DND-41 (cell line): ENCODE measurements around the gene TMEM135.

Experiments
- ATAC-seq: fragments of 200-7000 bp; cut with Tn5 transposase; 3 replicates; pipeline ENCODE4 v1.9.1; 2021; ENCODE audit warnings: low read depth; ENCODE audit not compliant: insufficient read depth
- DNase-seq: peaks from one replicate; pipeline ENCODE4 v3.0.0-alpha.2; 2020
- H2AFZ ChIP-seq: 2 replicates; pipeline ENCODE4 v1.6.0; 2012; ENCODE audit warnings: low read depth, low read length
- H3K27ac ChIP-seq: 2 replicates; pipeline ENCODE4 v1.5.1; 2012; ENCODE audit warnings: low read length, inconsistent platforms
- H3K27me3 ChIP-seq: fragments of 200-600 bp; sonication (generic); 2 replicates; pipeline ENCODE4 v1.6.0; 2012; ENCODE audit warnings: low read length, mild to moderate bottlenecking, inconsistent platforms; ENCODE audit not compliant: insufficient read depth, poor library complexity
- H3K36me3 ChIP-seq: 2 replicates; pipeline ENCODE4 v1.5.1; 2012; ENCODE audit warnings: low read length, inconsistent platforms; ENCODE audit not compliant: insufficient read depth
- H3K4me1 ChIP-seq: 2 replicates; pipeline ENCODE4 v1.5.1; 2012; ENCODE audit warnings: mild to moderate bottlenecking, low read length; ENCODE audit not compliant: insufficient read depth
- H3K4me2 ChIP-seq: 2 replicates; pipeline ENCODE4 v1.6.0; 2012; ENCODE audit warnings: mild to moderate bottlenecking, moderate library complexity, low read length, inconsistent platforms; ENCODE audit not compliant: insufficient read depth
- H3K4me3 ChIP-seq, 2 experiments: fragments of 200-600 bp in 1 of 2; shearing (Covaris generic) in 1 of 2; 2 replicates each; pipeline ENCODE4 v1.5.1; 2012 to 2016; ENCODE audit warnings: inconsistent platforms in 2 of 2, low read length in 2 of 2, mild to moderate bottlenecking in 2 of 2, low read depth in 1 of 2, moderate library complexity in 1 of 2
- H3K79me2 ChIP-seq: 2 replicates; pipeline ENCODE4 v1.6.0; 2012; ENCODE audit warnings: low read length, inconsistent platforms; ENCODE audit not compliant: insufficient read depth
- H3K9ac ChIP-seq: 2 replicates; pipeline ENCODE4 v1.6.0; 2012; ENCODE audit warnings: low read depth, mild to moderate bottlenecking, inconsistent platforms, low read length, moderate library complexity
- H3K9me3 ChIP-seq: 2 replicates; pipeline ENCODE4 v1.5.1; 2012; ENCODE audit warnings: low read length, moderate library complexity, mild to moderate bottlenecking, inconsistent platforms; ENCODE audit not compliant: insufficient read depth, severe bottlenecking
- H4K20me1 ChIP-seq: 2 replicates; pipeline ENCODE4 v1.6.0; 2012; ENCODE audit warnings: low read length; ENCODE audit not compliant: insufficient read depth
- CTCF ChIP-seq: IDR thresholded peaks from 2 replicates; pipeline ENCODE4 v1.5.1; 2012; ENCODE audit warnings: borderline replicate concordance, low read length, moderate library complexity, mild to moderate bottlenecking; ENCODE audit not compliant: poor library complexity, severe bottlenecking; ENCODE audit errors: extremely low read depth
- EZH2 ChIP-seq: IDR thresholded peaks from 3 replicates; pipeline ENCODE4 v1.6.1; 2012; ENCODE audit warnings: borderline replicate concordance, low read depth, mild to moderate bottlenecking, moderate library complexity, low read length, inconsistent platforms; ENCODE audit not compliant: severe bottlenecking

The TMEM135 gene

GRCh38 chr11:87235366-87235765 lies 197.6 kb downstream of the TMEM135 start:
- Histone ChIP-seq H3K4me1 (no peaks in the 10 kb centered on the region), H2AFZ (no peak overlapping the region), H3K79me2 (no peaks in the 10 kb centered on the region), H4K20me1 (no peaks in the 10 kb centered on the region), H3K27ac (no peak overlapping the region), H3K36me3 (no peaks in the 10 kb centered on the region), H3K9ac (no peak overlapping the region), H3K4me2 (no peak overlapping the region), H3K4me3 (no peak overlapping the region), H3K9me3 (peaks cover 13% of the 10 kb centered on the region), H3K27me3 (no peaks in the 10 kb centered on the region)
- no peak for DNase-seq
- no peak for TF ChIP-seq CTCF
- TF ChIP-seq EZH2, result no peak
- no peak for ATAC-seq

GRCh38 chr11:87236368-87236767 lies 198.6 kb downstream of the TMEM135 start:
- Histone ChIP-seq H3K27ac (no peak overlapping the region), H3K27me3 (no peaks in the 10 kb centered on the region), H3K79me2 (no peaks in the 10 kb centered on the region), H3K4me2 (no peak overlapping the region), H3K4me1 (no peaks in the 10 kb centered on the region), H3K4me3 (no peak overlapping the region), H3K9me3 (peaks cover 9% of the 10 kb centered on the region), H3K9ac (no peak overlapping the region), H4K20me1 (no peaks in the 10 kb centered on the region), H2AFZ (no peak overlapping the region), H3K36me3 (no peaks in the 10 kb centered on the region)
- ATAC-seq (no peak), DNase-seq (no peak)
- TF ChIP-seq CTCF (no peak), EZH2 (no peak)

- no peaks in the 10 kb centered on the region for H3K79me2 ChIP-seq
- no peaks in the 10 kb centered on the region for H3K36me3 ChIP-seq
- ATAC-seq (no peak), DNase-seq (no peak)
- H2AFZ ChIP-seq, result no peak overlapping the region
- no peak overlapping the region for H3K9ac ChIP-seq
- no peak overlapping the region for H3K4me3 ChIP-seq
- no peak for TF ChIP-seq CTCF
- TF ChIP-seq EZH2, result no peak
- H3K27ac ChIP-seq, result no peak overlapping the region
- H3K27me3 ChIP-seq, result no peaks in the 10 kb centered on the region
- H3K4me1 ChIP-seq, result no peaks in the 10 kb centered on the region
- no peaks in the 10 kb centered on the region for H3K9me3 ChIP-seq
- H4K20me1 ChIP-seq, result no peaks in the 10 kb centered on the region
- H3K4me2 ChIP-seq, result no peak overlapping the region
Observed at GRCh38 chr11:87239001-87239400, 201.3 kb downstream of the TMEM135 start.

GRCh38 chr11:87239531-87239930 lies 201.8 kb downstream of the TMEM135 start:
- no peaks in the 10 kb centered on the region for H3K36me3 ChIP-seq
- no peak overlapping the region for H3K4me3 ChIP-seq
- H3K27ac ChIP-seq, result no peak overlapping the region
- H2AFZ ChIP-seq, result no peak overlapping the region
- no peak for DNase-seq
- no peaks in the 10 kb centered on the region for H3K79me2 ChIP-seq
- no peak overlapping the region for H3K4me2 ChIP-seq
- no peak for ATAC-seq
- no peaks in the 10 kb centered on the region for H3K9me3 ChIP-seq
- no peaks in the 10 kb centered on the region for H3K27me3 ChIP-seq
- H3K9ac ChIP-seq, result no peak overlapping the region
- no peaks in the 10 kb centered on the region for H4K20me1 ChIP-seq
- TF ChIP-seq CTCF (no peak), EZH2 (no peak)
- H3K4me1 ChIP-seq, result no peaks in the 10 kb centered on the region
